Subcutaneous adipose tissue (tissue), 4 donors: Measurements from ENCODE around the gene KIF3B. TPM values are rescaled to one million over a fixed set of nuclear protein-coding genes. Genes with fewer than 3 reads are reported as not detected.

Source experiments
- CTCF ChIP-seq: fragments of 450-650 bp; IDR thresholded peaks from one replicate; pipeline ENCODE4 v1.5.1; 2016; ENCODE audit warnings: low read depth, mild to moderate bottlenecking, control low read depth, antibody characterized with exemption, moderate library complexity
- total RNA-seq, 4 donors: library from RNA; depleted of rRNA; stranded (reverse); fragments of >200 nt; gene quantifications; one replicate each; pipeline ENCODE4 v1.1.0, GENCODE V29; 2016

The KIF3B gene
- total RNA-seq, 4 donors from 2014 or later = 17.7 to 23.8 (median 21.2) TPM

- TF ChIP-seq CTCF = no peak
Measured at GRCh38 chr20:32232326-32232886, 45.0 kb upstream of the KIF3B start.

GRCh38 chr20:32233286-32233685 lies 44.2 kb upstream of the KIF3B start:
- no peak for TF ChIP-seq CTCF

- TF ChIP-seq CTCF = no peak
Measured at GRCh38 chr20:32234135-32234808, 43.2 kb upstream of the KIF3B start.

GRCh38 chr20:32235331-32236047 lies 42.0 kb upstream of the KIF3B start:
- TF ChIP-seq CTCF = no peak

- no peak for TF ChIP-seq CTCF
Measured at GRCh38 chr20:32236048-32236533, 41.4 kb upstream of the KIF3B start.

- no peak for TF ChIP-seq CTCF
Measured at GRCh38 chr20:32236819-32237218, 40.6 kb upstream of the KIF3B start.

GRCh38 chr20:32237419-32237818 lies 40.0 kb upstream of the KIF3B start:
- TF ChIP-seq CTCF = no peak
